COLO668 (cell line): ENCODE data around the gene GRAMD1C.

Experiments
- DNase-seq: peaks from one replicate; lab custom pipeline; 2025; ENCODE audit not compliant: unreplicated experiment; lab: John Stamatoyannopoulos, UW

Gene GRAMD1C

DNA sequence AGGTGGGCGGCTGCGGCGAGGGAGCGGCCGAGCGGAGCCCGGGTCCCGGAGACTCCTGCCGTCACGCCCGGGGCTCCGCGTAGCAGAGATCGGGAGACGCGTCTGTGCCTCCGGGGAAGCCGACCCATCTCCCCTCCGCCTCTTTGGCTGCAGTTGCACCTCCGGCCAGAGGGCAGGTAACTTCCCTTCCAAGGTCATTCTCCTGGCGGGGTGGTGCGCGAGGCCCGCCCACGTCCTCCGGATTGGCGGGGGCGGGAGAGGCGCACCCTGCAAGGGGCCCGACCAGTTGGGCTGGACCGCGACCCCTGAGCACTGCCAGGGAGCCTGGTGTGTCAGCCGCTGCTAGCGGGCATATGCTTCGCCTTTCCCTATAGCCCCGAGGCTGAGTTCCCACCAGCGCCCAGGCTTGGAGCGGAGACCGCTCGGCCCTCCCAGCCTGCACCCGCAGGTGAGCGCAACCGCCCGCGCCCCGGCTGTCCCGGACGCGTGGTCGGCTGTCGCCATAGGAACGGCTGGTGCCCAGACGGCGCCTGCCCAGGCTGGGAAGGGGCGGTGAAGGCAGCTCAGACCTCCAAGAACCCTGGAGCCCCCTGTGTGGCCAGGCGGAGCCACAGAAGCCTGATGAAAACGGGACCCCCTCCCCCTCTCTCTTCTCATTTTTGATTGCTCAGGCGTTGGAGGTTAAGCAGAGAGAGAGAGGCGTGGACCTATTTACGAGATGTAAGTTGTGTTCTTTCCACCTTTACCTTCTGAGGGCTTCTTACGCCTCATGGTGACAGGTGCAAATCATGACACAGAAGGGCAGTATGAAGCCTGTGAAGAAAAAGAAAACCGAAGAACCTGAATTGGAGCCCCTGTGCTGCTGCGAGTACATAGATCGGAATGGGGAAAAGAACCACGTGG lies 109.7 kb downstream of the GRAMD1C start:
- peak; percentile 62 for DNase-seq

DNA sequence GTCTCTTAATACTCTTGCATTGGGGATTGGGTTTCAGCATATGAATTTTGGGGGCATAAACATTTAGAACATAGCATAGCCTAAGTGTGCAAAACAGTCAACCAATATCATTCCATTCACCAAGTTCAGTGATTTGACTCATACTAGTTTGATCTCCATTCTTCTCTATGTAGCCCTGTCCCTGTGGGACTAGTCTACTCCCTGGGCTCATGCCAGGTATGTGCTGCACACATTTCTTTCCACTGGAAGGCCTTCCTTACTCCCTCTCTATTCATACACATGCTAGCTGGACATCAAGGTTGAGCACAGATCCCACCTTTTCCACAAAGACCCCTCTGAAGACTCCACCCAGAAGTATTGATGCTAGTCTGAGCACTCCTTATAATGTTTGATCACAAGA lies 114.3 kb downstream of the GRAMD1C start:
- DNase-seq = no peak

DNA sequence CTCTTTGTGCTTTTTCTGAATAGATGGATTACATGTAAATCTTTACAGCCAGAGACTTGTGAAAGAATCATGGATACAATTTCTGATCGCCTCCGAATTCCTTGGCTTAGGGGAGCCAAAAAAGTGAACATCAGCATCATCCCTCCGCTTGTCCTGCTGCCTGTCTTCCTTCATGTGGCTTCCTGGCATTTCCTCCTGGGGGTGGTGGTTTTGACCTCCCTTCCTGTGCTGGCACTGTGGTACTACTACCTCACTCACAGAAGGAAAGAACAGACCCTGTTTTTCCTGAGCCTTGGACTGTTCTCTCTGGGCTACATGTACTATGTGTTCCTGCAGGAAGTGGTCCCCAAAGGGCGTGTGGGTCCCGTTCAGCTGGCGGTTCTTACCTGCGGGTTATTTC lies 115.1 kb downstream of the GRAMD1C start:
- DNase-seq = no peak

DNA sequence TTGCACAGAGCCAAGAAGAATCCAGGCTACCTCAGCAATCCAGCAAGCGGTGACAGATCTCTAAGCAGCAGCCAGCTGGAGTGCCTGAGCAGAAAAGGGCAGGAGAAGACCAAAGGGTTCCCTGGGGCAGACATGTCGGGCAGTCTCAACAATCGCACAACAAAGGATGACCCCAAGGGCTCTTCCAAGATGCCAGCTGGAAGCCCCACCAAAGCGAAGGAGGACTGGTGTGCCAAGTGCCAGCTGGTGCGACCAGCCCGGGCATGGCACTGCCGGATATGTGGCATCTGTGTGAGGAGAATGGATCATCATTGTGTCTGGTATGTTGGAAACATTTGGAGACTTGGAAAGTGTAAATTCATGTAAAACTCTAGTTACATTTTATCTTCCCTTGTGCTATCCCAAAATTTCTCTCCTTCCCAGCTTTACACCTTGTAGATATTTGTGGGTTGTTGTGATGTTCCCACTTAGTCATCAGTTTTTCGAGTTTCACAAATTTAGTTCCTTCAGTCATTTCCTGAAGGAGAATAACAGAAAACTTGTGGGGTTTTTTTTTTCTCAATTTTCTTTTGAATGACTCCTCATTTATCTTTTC lies 115.6 kb downstream of the GRAMD1C start:
- no peak for DNase-seq

DNA sequence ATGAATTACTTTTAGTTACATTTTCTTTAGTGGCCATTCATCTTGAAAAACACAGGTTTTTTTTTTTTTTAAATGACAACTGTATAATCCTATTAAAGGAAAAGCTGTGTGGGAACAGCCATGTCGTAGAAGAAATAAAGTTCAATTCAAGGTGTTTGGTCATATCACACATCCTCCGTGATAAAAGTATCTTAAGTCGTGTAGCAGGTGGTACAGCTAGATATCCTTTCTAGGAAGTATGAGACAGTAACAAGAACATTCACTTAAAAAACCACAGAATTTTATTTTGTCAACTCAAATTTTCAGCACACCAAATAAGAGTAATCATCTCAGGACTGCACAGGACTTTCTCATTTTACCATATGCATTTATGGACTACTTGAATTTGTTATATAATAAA lies 125.3 kb downstream of the GRAMD1C start:
- DNase-seq = no peak

DNA sequence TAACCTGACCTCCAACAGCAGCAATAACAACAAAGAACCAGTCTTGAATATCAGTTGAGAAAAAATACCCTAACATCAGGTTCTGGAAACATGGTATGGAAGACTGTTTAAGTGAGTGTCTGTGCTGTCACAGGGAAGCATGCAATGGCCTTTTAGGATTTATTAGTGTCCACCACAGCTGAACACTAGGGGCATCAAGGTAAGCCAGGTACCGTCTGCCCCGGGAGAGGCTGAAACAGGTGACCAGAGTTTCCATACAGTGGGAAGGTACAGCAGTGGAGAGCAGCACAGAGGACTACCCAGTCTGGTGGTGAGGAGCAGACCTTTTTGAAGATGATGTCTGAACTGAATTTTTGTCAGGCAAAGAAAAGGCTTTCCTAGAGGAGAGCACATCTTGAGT lies 127.6 kb downstream of the GRAMD1C start:
- no peak for DNase-seq

DNA sequence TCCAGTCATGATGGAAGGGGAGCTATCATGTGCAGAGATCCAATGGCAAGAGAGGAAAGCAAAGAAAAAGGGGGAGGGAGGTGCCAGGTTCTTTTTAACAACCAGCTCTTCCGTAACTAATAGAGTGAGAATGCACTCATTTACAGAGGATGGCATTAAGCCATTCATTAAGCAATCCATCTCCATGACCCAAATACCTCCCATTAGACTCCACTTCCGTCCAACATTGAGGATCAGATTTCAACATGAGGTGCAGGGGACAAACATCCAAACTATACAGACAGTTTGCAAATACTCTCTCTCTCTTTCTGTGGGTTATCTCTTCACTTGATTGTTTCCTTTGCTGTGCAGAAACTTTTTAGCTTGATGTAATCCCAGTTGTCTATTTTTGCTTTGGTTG lies 130.4 kb downstream of the GRAMD1C start:
- no peak for DNase-seq

DNA sequence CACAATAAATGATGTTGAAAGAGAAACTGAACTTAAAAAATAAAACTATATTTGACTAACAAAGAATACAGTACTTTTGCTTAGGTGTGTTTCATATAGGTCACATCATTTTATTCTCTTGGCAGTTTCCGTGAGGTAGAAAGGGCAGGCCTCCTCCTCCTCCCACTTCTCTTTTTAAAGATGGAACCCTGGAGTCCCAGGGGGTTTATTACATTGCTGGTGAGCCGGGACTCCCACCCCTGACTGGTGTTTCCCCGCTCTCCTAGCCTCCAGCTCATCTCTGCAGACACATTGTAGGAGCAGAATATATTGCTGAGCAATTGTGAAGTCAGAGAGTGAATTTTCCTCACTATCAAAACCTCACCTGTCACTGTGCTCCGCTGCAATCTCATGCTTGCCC lies 139.2 kb downstream of the GRAMD1C start:
- DNase-seq = no peak

DNA sequence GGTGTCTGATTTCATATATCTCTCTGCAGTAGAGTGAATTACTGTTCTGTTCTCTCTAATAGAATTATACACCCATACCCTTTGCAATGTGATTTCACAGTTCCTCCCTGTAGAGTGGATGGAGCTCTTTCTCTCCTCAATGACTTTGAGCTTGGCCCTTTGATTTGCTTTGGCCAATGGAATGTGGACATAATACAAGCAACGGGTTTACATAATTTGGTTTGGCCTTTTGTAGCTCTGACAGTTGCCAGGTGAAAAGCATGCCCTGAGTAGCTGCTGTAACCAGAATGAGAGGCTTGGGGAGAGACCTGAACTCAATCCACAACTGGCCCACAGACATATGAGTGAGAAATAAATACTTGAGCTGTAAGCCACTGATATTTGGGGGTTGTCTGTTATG lies 141.3 kb downstream of the GRAMD1C start:
- DNase-seq = no peak

DNA sequence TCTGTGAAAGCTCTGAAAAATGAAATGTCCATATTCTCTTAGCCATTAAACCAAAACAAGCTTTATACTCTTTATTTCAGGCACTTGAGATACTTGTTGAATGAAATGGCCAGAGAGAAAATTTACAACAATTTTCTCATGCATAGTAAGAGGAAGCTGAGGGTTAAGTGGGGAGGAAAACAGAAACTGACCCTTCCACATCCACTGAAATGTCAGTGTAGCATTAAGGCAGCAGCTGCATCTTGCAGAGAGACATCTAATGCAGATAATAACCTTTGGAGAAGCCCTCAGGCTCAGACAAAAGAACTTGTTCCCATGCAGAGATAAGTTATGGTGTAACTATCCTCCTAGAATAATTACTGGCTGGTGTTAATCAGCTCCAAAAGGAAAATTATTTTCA lies 143.2 kb downstream of the GRAMD1C start:
- DNase-seq = no peak

DNA sequence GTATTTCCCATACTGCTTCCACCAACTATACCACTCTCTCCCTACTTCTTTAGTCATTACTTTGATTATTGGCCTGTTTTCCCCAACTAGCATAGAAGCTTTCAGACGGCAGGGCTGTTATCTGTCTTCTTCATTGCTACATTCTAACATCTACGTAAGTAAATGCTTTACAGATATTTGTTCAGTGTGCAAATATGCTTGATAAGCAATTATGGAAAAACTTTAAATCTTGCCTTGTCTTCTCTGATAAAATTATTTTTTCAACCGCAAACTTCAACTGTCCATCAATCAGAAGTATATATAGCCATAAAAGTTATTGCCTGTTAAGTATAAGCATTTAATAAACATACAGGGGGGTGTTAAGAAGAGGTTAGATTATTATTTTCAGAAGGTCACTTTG lies 145.0 kb downstream of the GRAMD1C start:
- DNase-seq = no peak

DNA sequence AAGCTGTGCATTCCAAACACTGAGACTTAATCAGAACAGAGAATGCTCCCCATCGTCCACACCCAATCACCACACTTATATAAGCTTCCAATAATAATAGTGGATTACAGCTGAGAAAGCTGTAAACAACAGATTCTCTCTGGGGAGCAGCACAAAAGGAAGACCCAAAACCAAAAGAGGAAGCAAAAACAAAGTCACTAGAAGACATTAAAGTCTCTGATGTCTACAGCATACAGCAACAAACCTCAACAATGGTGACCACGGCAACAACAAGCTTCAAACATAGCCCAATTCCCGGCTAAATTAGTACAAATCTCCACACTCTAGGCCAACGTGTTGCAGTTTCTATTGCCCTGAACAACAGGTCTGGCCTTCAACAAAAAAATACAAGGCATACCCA lies 147.0 kb downstream of the GRAMD1C start:
- no peak for DNase-seq
